Heart left ventricle (tissue), 16 donors: ENCODE data around the gene MAGT1. TPM values are rescaled to one million over a fixed set of nuclear protein-coding genes. Genes with fewer than 3 reads are reported as not detected.
"Not testable (repeated sequence)": the region's sequence is repeated elsewhere in the genome, so short reads cannot be mapped to it uniquely, and the experiment has no call there.

Experiments used
- ATAC-seq, 4 donors: fragments of 200-7000 bp; cut with Tn5 transposase; one replicate each; pipeline ENCODE4 v1.9.1; 2020 to 2022; ENCODE audit warnings: moderate library complexity in 4 of 4, mild to moderate bottlenecking in 3 of 4, moderate number of reproducible peaks in 1 of 4
- DNase-seq, 5 donors: peaks; one replicate each; pipeline ENCODE4 v3.0.0-alpha.2; 2020
- H3K27ac ChIP-seq, 12 donors: fragments of 200-600 bp; sonication (generic) in 4 of 12; one replicate each; pipeline versions ENCODE4 v1.5.0 to v1.8.0; 2016 to 2022; ENCODE audit warnings: mild to moderate bottlenecking in 2 of 12
- H3K27me3 ChIP-seq, 9 donors: fragments of 200-600 bp; sonication (generic) in 2 of 9; one replicate each; pipeline versions ENCODE4 v1.5.1 to v1.8.0; 2016 to 2022; ENCODE audit warnings: mild to moderate bottlenecking in 3 of 9
- H3K36me3 ChIP-seq, 9 donors: fragments of 200-600 bp; sonication (generic) in 2 of 9; one replicate each; pipeline versions ENCODE4 v1.5.0 to v1.8.0; 2018 to 2022; ENCODE audit warnings: mild to moderate bottlenecking in 2 of 9
- H3K4me1 ChIP-seq, 12 donors: fragments of 200-600 bp; sonication (generic) in 4 of 12; one replicate each; pipeline versions ENCODE4 v1.5.0 to v1.8.0; 2016 to 2022; ENCODE audit warnings: mild to moderate bottlenecking in 3 of 12
- H3K4me3 ChIP-seq, 12 donors: fragments of 200-600 bp; sonication (generic) in 4 of 12; one replicate each; pipeline versions ENCODE4 v1.5.0 to v1.8.0; 2017 to 2022; ENCODE audit warnings: mild to moderate bottlenecking in 9 of 12, moderate library complexity in 4 of 12
- H3K9me3 ChIP-seq, 12 donors: fragments of 200-600 bp; sonication (generic) in 4 of 12; one replicate each; pipeline versions ENCODE4 v1.5.0 to v1.8.0; 2016 to 2022; ENCODE audit warnings: mild to moderate bottlenecking in 1 of 12
- POLR2A ChIP-seq, 2 donors: fragments of 450-650 bp; IDR thresholded peaks; one replicate each; pipeline ENCODE4 v1.6.1; 2017; ENCODE audit warnings: antibody characterized with exemption in 2 of 2, mild to moderate bottlenecking in 2 of 2, moderate library complexity in 2 of 2
- WGBS, 4 donors: extraction: QIAGEN DNeasy Blood & Tissue Kit in 2 of 4; methylation state at CpG; one replicate each; pipeline versions ENCODE4 v1.1.5 to v1.1.7; 2013 to 2018; 5-methylcytosine and 5-hydroxymethylcytosine counted together
- intact Hi-C, 10 donors: fragments of 100-400 bp; cut with DNase I; formaldehyde crosslinking; loops; one replicate each; pipeline versions ENCODE4 v1.11.1 to v1.14.2; 2022
- long read RNA-seq, 3 donors: library from polyadenylated mRNA; unstranded; transcript quantifications; one replicate each; pipeline ENCODE4 v2.0.0, GENCODE V29; 2020 to 2021
- polyA plus RNA-seq, 2 donors: library from polyadenylated mRNA; stranded (reverse); fragments of 200-250 nt; gene quantifications; one replicate each; pipeline ENCODE4 v1.2.3, GENCODE V29; 2013
- total RNA-seq, 9 donors: library from RNA; depleted of rRNA in 2 of 9; stranded (reverse); fragments of >200 nt in 2 of 9; fragmentation: NEBNext Ultra II Directional in 3 of 9; extraction: Animal tissue kit (Norgen Biotek cat#: 25700) in 3 of 9; gene quantifications; one replicate each; pipeline versions ENCODE4 v1.1.0 to v1.2.4, GENCODE V29; 2016 to 2023
- TF ChIP-seq, protein P1 (sequence below), 12 donors: fragments of 200-600 bp; sonication (generic) in 4 of 12; IDR thresholded peaks; one replicate each; pipeline versions ENCODE4 v1.5.0 to v1.8.0; 2018 to 2022; ENCODE audit warnings: antibody characterized with exemption in 12 of 12, mild to moderate bottlenecking in 5 of 12
- donor health status: ischemic (EF 13 %, LVEDD 7.1; RV severe dilation, severe dysfunction).
- donor health status: healthy with polysubstance abuse.
- donor health status: DM: no; HTN: yes; CAD: no.
- donor health status: DM: no; HTN: no; CAD: no.
- donor health status: ischemic (EF 25% LVEDD 6.9; RV normal size, moderate dysfunction).
- donor health status: ischemic (EF 25% LVEDD 5.7; RV mildly dilated, moderate dysfunction).
- donor health status: healthy.
- donor health status: DM: yes; HTN: yes; CAD: no.
- donor health status: ischemic (EF 35%, LVEDD 5.7; RV mildly dilated, moderate dysfunction).
- donor health status: nonischemic (EF 11% LVEDD 7.7; RV severe dilation, severe dysfunction).
- donor health status: DM: yes; HTN: yes; CAD: no.
- donor health status: PGD.
- donor health status: ischemic (EF 29% LVEDD 5.4; RV normal size, mild dysfunction).
- donor health status: nonischemic (EF 23%, LVEDD 6.1; RV moderate dilation, normal function).

MAGT1 gene
- total RNA-seq: 10 to 100 TPM; 41.6 to 75.7 (median 56.3) TPM
- 10 to 100 TPM; 17.4 to 77.2 TPM for polyA plus RNA-seq
- long read RNA-seq, donor 1, full-length matches to known transcripts: 3 of 10 reads
- long read RNA-seq, donor 1, partial matches to known transcripts: 3 of 10 reads
- long read RNA-seq, donor 1, other reads (novel, unspliced or antisense): 4 of 10 reads
- long read RNA-seq, donor 2, full-length matches to known transcripts: 19 of 37 reads
- long read RNA-seq, donor 2, partial matches to known transcripts: 7 of 37 reads
- long read RNA-seq, donor 2, other reads (novel, unspliced or antisense): 11 of 37 reads
- long read RNA-seq, donor 3, full-length matches to known transcripts: 9 of 16 reads
- long read RNA-seq, donor 3, partial matches to known transcripts: 1 of 16 reads
- long read RNA-seq, donor 3, other reads (novel, unspliced or antisense): 6 of 16 reads

- H3K27ac ChIP-seq: peak within 1 kb of the TSS; percentile 82 to 94 (median 90)
- peaks cover 0 to 16% (median 0%) of the 10 kb centered on the region in 12 donors for H3K4me1 ChIP-seq
- H3K9me3 ChIP-seq: no peaks in the 10 kb centered on the region
- intact Hi-C loops: loop anchor here in 6 of 10 donors (5.0 to 10.0 kb wide), 4 partner anchors 110 to 450 kb away; partner anchors contain the start of genes ATRX (in 4 of the 6), PGK1 (in 2 of the 6) and FGF16 (in 1 of the 6)
- H3K27me3 ChIP-seq: no peaks in the 10 kb centered on the region
- 0 to 49% (median 22%) methylated on average over 49 of the region's 49 CpGs for WGBS, 4 donors
- ATAC-seq: peak; percentile 95 to 98 (median 96)
- H3K4me3 ChIP-seq: peak within 1 kb of the TSS; percentile 46 to 85 (median 70)
- no peaks in the 10 kb centered on the region for H3K36me3 ChIP-seq
- DNase-seq: peak; percentile 91 to 95 (median 92)
- TF ChIP-seq POLR2A (IDR thresholded peaks at IDR 0.05): peak; percentile 25 to 80
- TF ChIP-seq, protein P1, sequence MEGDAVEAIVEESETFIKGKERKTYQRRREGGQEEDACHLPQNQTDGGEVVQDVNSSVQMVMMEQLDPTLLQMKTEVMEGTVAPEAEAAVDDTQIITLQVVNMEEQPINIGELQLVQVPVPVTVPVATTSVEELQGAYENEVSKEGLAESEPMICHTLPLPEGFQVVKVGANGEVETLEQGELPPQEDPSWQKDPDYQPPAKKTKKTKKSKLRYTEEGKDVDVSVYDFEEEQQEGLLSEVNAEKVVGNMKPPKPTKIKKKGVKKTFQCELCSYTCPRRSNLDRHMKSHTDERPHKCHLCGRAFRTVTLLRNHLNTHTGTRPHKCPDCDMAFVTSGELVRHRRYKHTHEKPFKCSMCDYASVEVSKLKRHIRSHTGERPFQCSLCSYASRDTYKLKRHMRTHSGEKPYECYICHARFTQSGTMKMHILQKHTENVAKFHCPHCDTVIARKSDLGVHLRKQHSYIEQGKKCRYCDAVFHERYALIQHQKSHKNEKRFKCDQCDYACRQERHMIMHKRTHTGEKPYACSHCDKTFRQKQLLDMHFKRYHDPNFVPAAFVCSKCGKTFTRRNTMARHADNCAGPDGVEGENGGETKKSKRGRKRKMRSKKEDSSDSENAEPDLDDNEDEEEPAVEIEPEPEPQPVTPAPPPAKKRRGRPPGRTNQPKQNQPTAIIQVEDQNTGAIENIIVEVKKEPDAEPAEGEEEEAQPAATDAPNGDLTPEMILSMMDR (IDR thresholded peaks at IDR 0.05): no peak
Observed at GRCh38 chrX:77894921-77895886, at the start of gene MAGT1. TSS of gene MAGT1 (minus strand) at chrX:77895435. CDS start at chrX:77895410, 25 bp downstream.

DNA sequence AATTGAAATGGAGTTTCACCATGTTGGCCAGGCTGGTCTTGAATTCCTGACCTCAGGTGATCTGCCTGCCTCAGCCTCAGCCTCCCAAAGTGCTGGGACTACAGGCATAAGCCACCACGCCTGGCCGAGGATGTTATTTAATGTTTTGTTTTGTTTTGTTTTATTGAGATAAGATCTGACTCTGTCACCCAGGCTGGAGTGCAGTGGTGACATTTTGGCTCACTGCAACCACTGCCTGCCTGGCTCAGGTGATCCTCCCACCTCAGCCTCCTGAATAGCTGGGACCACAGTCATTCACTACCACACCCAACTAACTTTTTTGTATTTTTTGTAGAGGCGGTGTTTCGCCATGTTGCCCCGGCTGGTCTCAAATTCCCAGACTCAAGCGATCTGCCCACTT, 49.8 kb upstream of the MAGT1 start:
- peaks cover 0 to 11% (median 0%) of the 10 kb centered on the region in 12 donors for H3K4me1 ChIP-seq
- DNase-seq, ATAC-seq, intact Hi-C loops, H3K9me3 ChIP-seq, H3K27ac ChIP-seq, H3K36me3 ChIP-seq, H3K4me3 ChIP-seq, H3K27me3 ChIP-seq: not testable (repeated sequence)
- 93 to 99% (median 95%) methylated on average over 6 of the region's 6 CpGs for WGBS, 4 donors

- Histone ChIP-seq H3K27me3 (no peaks in the 10 kb centered on the region), H3K36me3 (no peaks in the 10 kb centered on the region), H3K27ac (no peak overlapping the region), H3K4me3 (no peak overlapping the region), H3K4me1 (no peaks in the 10 kb centered on the region), H3K9me3 (no peaks in the 10 kb centered on the region)
- intact Hi-C loops: no loop called here
- ATAC-seq: no peak
- no peak for TF ChIP-seq POLR2A (IDR thresholded peaks at IDR 0.05)
- TF ChIP-seq, protein P1 (IDR thresholded peaks at IDR 0.05): no peak
- 80 to 95% (median 89%) methylated on average over 4 of the region's 4 CpGs for WGBS, 4 donors
- no peak for DNase-seq
Observed at GRCh38 chrX:77938083-77938680, 42.9 kb upstream of the MAGT1 start.

GRCh38 chrX:77937291-77937690, 42.1 kb upstream of the MAGT1 start:
- TF ChIP-seq POLR2A (IDR thresholded peaks at IDR 0.05): no peak
- TF ChIP-seq, protein P1 (IDR thresholded peaks at IDR 0.05): no peak
- intact Hi-C loops: no loop called here
- DNase-seq (no peak), ATAC-seq (no peak)
- no peaks in the 10 kb centered on the region for H3K4me1 ChIP-seq
- WGBS, 4 donors: 50 to 79% (median 69%) methylated on average over 3 of the region's 3 CpGs
- no peaks in the 10 kb centered on the region for H3K27me3 ChIP-seq
- H3K4me3 ChIP-seq: no peak overlapping the region
- H3K27ac ChIP-seq: no peak overlapping the region
- H3K9me3 ChIP-seq: no peaks in the 10 kb centered on the region
- H3K36me3 ChIP-seq: no peaks in the 10 kb centered on the region
